WTC11 (cell line): ENCODE results near the gene EPSTI1. TPM values are rescaled to one million over a fixed set of nuclear protein-coding genes. Genes with fewer than 3 reads are reported as not detected.
A peak's percentile ranks its signal among the peaks of the same experiment; 100 is the strongest.
"Not testable (repeated sequence)": the region's sequence is repeated elsewhere in the genome, so short reads cannot be mapped to it uniquely, and the experiment has no call there.

Experiments
- ATAC-seq: fragments of 200-7000 bp; cut with Tn5 transposase; 2 replicates; pipeline ENCODE4 v1.10.0; 2021; ENCODE audit warnings: mild to moderate bottlenecking, moderate library complexity
- CTCF ChIA-PET: fragments of 300-600 bp; sonication (Branson Sonifier 250); formaldehyde crosslinking; loops from one replicate; lab custom pipeline; 2021; ENCODE audit warnings: antibody characterized with exemption; lab: Charles Lee
- POLR2A ChIA-PET: fragments of 350-600 bp; sonication (Branson Sonifier 250); formaldehyde crosslinking; loops from one replicate; lab custom pipeline; 2021; ENCODE audit warnings: antibody characterized with exemption; lab: Charles Lee
- DNase-seq: peaks from one replicate; pipeline ENCODE4 v3.0.0; 2021; ENCODE audit warnings: low spot score
- H3K27ac Mint-ChIP-seq: 2 replicates; pipeline ENCODE4 v1.8.0; 2021; ENCODE audit warnings: mixed read lengths
- H3K27me3 Mint-ChIP-seq: 2 replicates; pipeline ENCODE4 v1.8.0; 2021; ENCODE audit warnings: low read depth, mild to moderate bottlenecking, moderate library complexity, mixed read lengths
- H3K36me3 Mint-ChIP-seq: 2 replicates; pipeline ENCODE4 v1.8.0; 2021; ENCODE audit warnings: mixed read lengths
- H3K4me1 Mint-ChIP-seq: 2 replicates; pipeline ENCODE4 v1.8.0; 2022; ENCODE audit warnings: mixed read lengths
- H3K4me3 Mint-ChIP-seq: 2 replicates; pipeline ENCODE4 v1.8.0; 2021; ENCODE audit warnings: mild to moderate bottlenecking, moderate library complexity, mixed read lengths
- H3K9me3 Mint-ChIP-seq: 2 replicates; pipeline ENCODE4 v1.8.0; 2021; ENCODE audit warnings: mixed read lengths
- ATF3 ChIP-seq: sonication (generic); formaldehyde crosslinking; conservative IDR thresholded peaks from 2 replicates; pipeline ENCODE4 v1.8.1; 2022; ENCODE audit warnings: mild to moderate bottlenecking, missing genetic modification reagents
- E2F4 ChIP-seq: sonication (generic); formaldehyde crosslinking; IDR thresholded peaks from 2 replicates; pipeline ENCODE4 v1.8.1; 2022; ENCODE audit warnings: low read depth, mild to moderate bottlenecking, moderate library complexity, missing genetic modification reagents, borderline replicate concordance
- E2F5 ChIP-seq: sonication (generic); formaldehyde crosslinking; IDR thresholded peaks from 2 replicates; pipeline ENCODE4 v1.8.1; 2022; ENCODE audit warnings: mild to moderate bottlenecking, moderate library complexity, missing genetic modification reagents
- ETV6 ChIP-seq: sonication (generic); formaldehyde crosslinking; IDR thresholded peaks from 2 replicates; pipeline ENCODE4 v1.8.1; 2022; ENCODE audit warnings: mild to moderate bottlenecking, missing genetic modification reagents
- FOXK1 ChIP-seq: sonication (generic); formaldehyde crosslinking; IDR thresholded peaks from 2 replicates; pipeline ENCODE4 v1.8.0; 2022; ENCODE audit warnings: mild to moderate bottlenecking, moderate library complexity, missing genetic modification reagents
- FOXP4 ChIP-seq: sonication (generic); formaldehyde crosslinking; IDR thresholded peaks from 2 replicates; pipeline ENCODE4 v1.8.0; 2022; ENCODE audit warnings: mild to moderate bottlenecking, missing genetic modification reagents
- GTF2I ChIP-seq: fragments of 250-450 bp; sonication (Bioruptor Pico); conservative IDR thresholded peaks from 2 replicates; pipeline ENCODE4 v1.4.0; 2021; ENCODE audit warnings: mild to moderate bottlenecking
- HMGA2 ChIP-seq: fragments of 250-450 bp; sonication (Bioruptor Pico); IDR thresholded peaks from 2 replicates; pipeline ENCODE4 v1.4.0; 2021; ENCODE audit warnings: mild to moderate bottlenecking, moderate library complexity
- IRF1 ChIP-seq: sonication (generic); formaldehyde crosslinking; IDR thresholded peaks from 2 replicates; pipeline ENCODE4 v1.8.0; 2023; ENCODE audit warnings: missing genetic modification reagents
- JAZF1 ChIP-seq: fragments of 250-450 bp; sonication (Bioruptor Pico); IDR thresholded peaks from 2 replicates; pipeline ENCODE4 v1.9.0; 2021; ENCODE audit warnings: moderate library complexity, mild to moderate bottlenecking, inconsistent platforms
- MLX ChIP-seq: sonication (generic); formaldehyde crosslinking; IDR thresholded peaks from 2 replicates; pipeline ENCODE4 v1.8.1; 2023; ENCODE audit warnings: mild to moderate bottlenecking, missing genetic modification reagents, moderate library complexity
- MYBL2 ChIP-seq: sonication (generic); formaldehyde crosslinking; IDR thresholded peaks from 2 replicates; pipeline ENCODE4 v1.8.1; 2023; ENCODE audit warnings: mild to moderate bottlenecking, moderate library complexity, missing genetic modification reagents
- RELA ChIP-seq: sonication (generic); formaldehyde crosslinking; IDR thresholded peaks from 2 replicates; pipeline ENCODE4 v1.8.1; 2022; ENCODE audit warnings: missing genetic modification reagents, mild to moderate bottlenecking, borderline replicate concordance
- SMAD3 ChIP-seq: sonication (generic); formaldehyde crosslinking; IDR thresholded peaks from 2 replicates; pipeline ENCODE4 v1.8.0; 2022; ENCODE audit warnings: missing genetic modification reagents, mild to moderate bottlenecking, borderline replicate concordance
- SMAD4 ChIP-seq: sonication (generic); formaldehyde crosslinking; IDR thresholded peaks from 2 replicates; pipeline ENCODE4 v1.8.0; 2022; ENCODE audit warnings: mild to moderate bottlenecking, missing genetic modification reagents
- TP53 ChIP-seq: sonication (generic); formaldehyde crosslinking; IDR thresholded peaks from 2 replicates; pipeline ENCODE4 v1.8.1; 2023; ENCODE audit warnings: mild to moderate bottlenecking, missing genetic modification reagents
- ZBTB43 ChIP-seq: sonication (generic); formaldehyde crosslinking; IDR thresholded peaks from 2 replicates; pipeline ENCODE4 v1.8.1; 2023; ENCODE audit warnings: mild to moderate bottlenecking, missing genetic modification reagents
- ZNF121 ChIP-seq: sonication (generic); formaldehyde crosslinking; IDR thresholded peaks from 2 replicates; pipeline ENCODE4 v1.8.0; 2023; ENCODE audit warnings: missing genetic modification reagents
- ZNF219 ChIP-seq: sonication (generic); formaldehyde crosslinking; IDR thresholded peaks from 2 replicates; pipeline ENCODE4 v1.8.0; 2023; ENCODE audit warnings: missing genetic modification reagents, mild to moderate bottlenecking, borderline replicate concordance
- ZNF532 ChIP-seq: fragments of 250-450 bp; sonication (Bioruptor Pico); IDR thresholded peaks from 2 replicates; pipeline ENCODE4 v1.9.0; 2021; ENCODE audit warnings: mild to moderate bottlenecking, borderline replicate concordance
- total RNA-seq: library from RNA; stranded (reverse); gene quantifications from 3 replicates; pipeline ENCODE4 v1.2.3, GENCODE V29; 2021

EPSTI1 gene
- total RNA-seq, 1 experiment from 2014 or later: 2.1 TPM

- CTCF ChIA-PET: interaction anchor here (0.9 to 1.1 kb wide), 3 partner anchors 23 to 69 kb away, joined by 3 to 4 read pairs (median 3); no protein-coding TSS in a partner anchor
- peaks cover 31% of the 10 kb centered on the region for H3K27me3 Mint-ChIP-seq
- peaks cover 16% of the 10 kb centered on the region for H3K4me1 Mint-ChIP-seq
- TF ChIP-seq ZNF532 (CRISPR knock-in tag) (no peak), FOXP4 (CRISPR knock-in tag) (no peak), SMAD3 (CRISPR knock-in tag) (no peak), ZNF121 (CRISPR knock-in tag) (no peak), SMAD4 (CRISPR knock-in tag) (no peak), JAZF1 (CRISPR knock-in tag) (no peak), E2F4 (CRISPR knock-in tag) (no peak), ATF3 (CRISPR knock-in tag) (no peak), RELA (CRISPR knock-in tag) (no peak), GTF2I (CRISPR knock-in tag) (no peak), TP53 (CRISPR knock-in tag) (no peak), ZBTB43 (no peak), IRF1 (CRISPR knock-in tag) (no peak), HMGA2 (no peak), MYBL2 (no peak), FOXK1 (no peak), ETV6 (CRISPR knock-in tag) (no peak), E2F5 (CRISPR knock-in tag) (no peak), MLX (CRISPR knock-in tag) (no peak), ZNF219 (CRISPR knock-in tag) (no peak)
- ATAC-seq (no peak), DNase-seq (no peak)
- POLR2A ChIA-PET: no interaction called here
- H3K27ac Mint-ChIP-seq: no peak overlapping the region
- no peaks in the 10 kb centered on the region for H3K9me3 Mint-ChIP-seq
- H3K36me3 Mint-ChIP-seq: no peaks in the 10 kb centered on the region
- peak overlapping the region; percentile 75 for H3K4me3 Mint-ChIP-seq
Observed at GRCh38 chr13:42992764-42993122, 702 bp upstream of the EPSTI1 start.

- CTCF ChIA-PET: interaction anchor here (0.7 to 0.8 kb wide), 3 partner anchors 19 to 125 kb away, joined by 3 read pairs; no protein-coding TSS in a partner anchor
- DNase-seq, ATAC-seq, POLR2A ChIA-PET, H3K27ac Mint-ChIP-seq, H3K9me3 Mint-ChIP-seq, H3K36me3 Mint-ChIP-seq: not testable (repeated sequence)
- Mint-ChIP-seq H3K4me1 (peaks cover 17% of the 10 kb centered on the region), H3K4me3 (peak overlapping the region; percentile 75), H3K27me3 (peaks cover 31% of the 10 kb centered on the region)
Observed at GRCh38 chr13:42991233-42991897, 676 bp downstream of the EPSTI1 start.
